ENCODE measurements around the gene CDK5RAP2. TPM values are rescaled to one million over a fixed set of nuclear protein-coding genes. Genes with fewer than 3 reads are reported as not detected.

Gene CDK5RAP2
- total RNA-seq, 4 donors from 2014 or later = 57.4 to 86.3 (median 70.3) TPM

DNA sequence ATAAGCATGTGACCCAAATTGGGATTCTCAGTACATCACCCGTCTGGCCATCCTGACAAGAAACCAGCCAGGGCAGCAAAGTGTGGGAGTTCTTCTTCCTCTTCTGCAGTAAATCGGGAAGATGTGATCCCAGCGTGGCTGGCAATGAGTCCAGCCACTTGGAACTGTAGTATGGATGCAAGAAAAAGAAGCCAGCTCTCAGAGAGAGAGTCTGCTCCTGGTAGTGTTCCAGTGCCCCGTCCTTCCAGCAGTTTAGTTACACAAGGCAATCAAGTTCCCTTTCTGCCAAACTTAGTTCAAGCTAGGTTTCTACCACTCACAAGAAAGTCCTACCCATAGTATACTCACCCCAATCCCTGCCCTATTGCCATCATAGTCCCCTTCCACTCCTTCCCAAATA lies 65.6 kb downstream of the CDK5RAP2 start:
- ATAC-seq = peak; percentile 31 to 75
- peaks cover 8 to 13% of the 10 kb centered on the region in 2 donors for H3K4me1 ChIP-seq
- no peaks in the 10 kb centered on the region for H3K9me3 ChIP-seq
- no peak overlapping the region for H3K4me3 ChIP-seq
- in situ Hi-C loops (cut with MboI; ENCODE audit: low sequenced_read_pairs in 4 of 4) (no loop called here), intact Hi-C loops (cut with DNase I; ENCODE audit: low total_unique reads) (no loop called here)
- no peaks in the 10 kb centered on the region for H3K27me3 ChIP-seq
- peaks cover 0 to 35% of the 10 kb centered on the region in 2 donors for H3K36me3 ChIP-seq
- TF ChIP-seq, protein P1, sequence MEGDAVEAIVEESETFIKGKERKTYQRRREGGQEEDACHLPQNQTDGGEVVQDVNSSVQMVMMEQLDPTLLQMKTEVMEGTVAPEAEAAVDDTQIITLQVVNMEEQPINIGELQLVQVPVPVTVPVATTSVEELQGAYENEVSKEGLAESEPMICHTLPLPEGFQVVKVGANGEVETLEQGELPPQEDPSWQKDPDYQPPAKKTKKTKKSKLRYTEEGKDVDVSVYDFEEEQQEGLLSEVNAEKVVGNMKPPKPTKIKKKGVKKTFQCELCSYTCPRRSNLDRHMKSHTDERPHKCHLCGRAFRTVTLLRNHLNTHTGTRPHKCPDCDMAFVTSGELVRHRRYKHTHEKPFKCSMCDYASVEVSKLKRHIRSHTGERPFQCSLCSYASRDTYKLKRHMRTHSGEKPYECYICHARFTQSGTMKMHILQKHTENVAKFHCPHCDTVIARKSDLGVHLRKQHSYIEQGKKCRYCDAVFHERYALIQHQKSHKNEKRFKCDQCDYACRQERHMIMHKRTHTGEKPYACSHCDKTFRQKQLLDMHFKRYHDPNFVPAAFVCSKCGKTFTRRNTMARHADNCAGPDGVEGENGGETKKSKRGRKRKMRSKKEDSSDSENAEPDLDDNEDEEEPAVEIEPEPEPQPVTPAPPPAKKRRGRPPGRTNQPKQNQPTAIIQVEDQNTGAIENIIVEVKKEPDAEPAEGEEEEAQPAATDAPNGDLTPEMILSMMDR (IDR thresholded peaks at IDR 0.05 in 4 of 5, conservative IDR thresholded peaks at IDR 0.05 in 1 of 5) = no peak
- no peak for TF ChIP-seq POLR2A (IDR thresholded peaks at IDR 0.05)
- peak overlapping the region; percentile 1 to 75 (median 30) for H3K27ac ChIP-seq
- DNase-seq = no peak

DNA sequence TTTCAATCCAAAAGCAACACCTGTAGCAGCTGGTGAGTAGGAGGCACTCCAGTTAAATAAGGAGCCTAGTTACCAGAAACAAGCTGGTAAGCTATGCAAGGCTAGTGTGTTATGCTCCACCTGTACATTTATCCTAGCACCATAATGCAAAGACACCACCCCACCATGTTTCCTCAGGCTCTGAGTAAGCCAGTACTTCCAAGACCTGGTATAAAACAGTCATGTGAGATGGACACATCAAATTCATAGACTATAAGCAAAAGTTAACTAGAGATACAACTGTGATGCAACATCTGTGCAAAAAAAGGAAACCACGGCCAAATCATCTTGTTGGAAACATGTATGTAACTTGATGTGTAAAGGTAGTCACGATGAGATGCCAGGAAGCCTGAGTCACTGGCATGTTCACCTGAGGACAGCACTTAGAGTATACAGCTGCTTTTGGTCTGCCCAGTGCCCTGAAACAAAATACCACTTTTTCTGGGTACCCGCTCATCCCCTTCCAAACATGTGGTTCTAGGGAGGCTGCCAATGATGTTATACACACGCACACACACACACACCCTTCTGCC lies 66.1 kb downstream of the CDK5RAP2 start:
- TF ChIP-seq POLR2A (IDR thresholded peaks at IDR 0.05) = no peak
- TF ChIP-seq, protein P1 (IDR thresholded peaks at IDR 0.05 in 4 of 5, conservative IDR thresholded peaks at IDR 0.05 in 1 of 5) = no peak
- Histone ChIP-seq H3K9me3 (no peaks in the 10 kb centered on the region), H3K27me3 (no peaks in the 10 kb centered on the region), H3K36me3 (peaks cover 0 to 35% of the 10 kb centered on the region in 2 donors), H3K4me3 (no peak overlapping the region), H3K4me1 (peaks cover 8 to 13% of the 10 kb centered on the region in 2 donors), H3K27ac (peak overlapping the region in 3 of 4 donors; percentile 25 to 75 (median 44))
- peak; percentile 71 to 86 for ATAC-seq
- DNase-seq = peak; percentile 29 to 30
- in situ Hi-C loops (cut with MboI; ENCODE audit: low sequenced_read_pairs in 4 of 4) (no loop called here), intact Hi-C loops (cut with DNase I; ENCODE audit: low total_unique reads) (no loop called here)

DNA sequence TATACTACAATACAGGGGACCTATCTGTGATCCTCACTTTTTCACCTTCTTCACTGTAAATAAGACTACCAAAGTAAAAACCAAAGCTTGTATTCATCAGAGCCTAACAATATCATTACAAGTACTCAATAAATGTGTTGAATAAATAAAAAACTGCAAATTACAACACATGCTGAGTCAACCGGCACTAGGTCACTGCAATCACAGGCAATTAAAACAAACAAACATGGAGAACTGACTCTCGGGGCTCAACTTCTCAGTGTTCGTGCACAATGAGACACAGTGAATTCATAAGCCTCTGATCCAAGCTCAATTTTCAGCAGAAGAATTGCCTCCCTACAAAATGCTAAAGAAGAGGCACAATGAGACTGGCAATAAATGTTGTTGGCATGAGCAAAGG lies 69.2 kb downstream of the CDK5RAP2 start:
- DNase-seq (no peak), ATAC-seq (no peak)
- H3K36me3 ChIP-seq = peaks cover 0 to 17% of the 10 kb centered on the region in 2 donors
- no peak overlapping the region for H3K4me3 ChIP-seq
- no peaks in the 10 kb centered on the region for H3K27me3 ChIP-seq
- no peaks in the 10 kb centered on the region for H3K9me3 ChIP-seq
- in situ Hi-C loops (cut with MboI; ENCODE audit: low sequenced_read_pairs in 4 of 4) (no loop called here), intact Hi-C loops (cut with DNase I; ENCODE audit: low total_unique reads) (no loop called here)
- TF ChIP-seq, protein P1 (IDR thresholded peaks at IDR 0.05 in 4 of 5, conservative IDR thresholded peaks at IDR 0.05 in 1 of 5) = no peak
- TF ChIP-seq POLR2A (IDR thresholded peaks at IDR 0.05) = no peak
- no peak overlapping the region for H3K27ac ChIP-seq
- H3K4me1 ChIP-seq = peaks cover 13 to 16% of the 10 kb centered on the region in 2 donors

DNA sequence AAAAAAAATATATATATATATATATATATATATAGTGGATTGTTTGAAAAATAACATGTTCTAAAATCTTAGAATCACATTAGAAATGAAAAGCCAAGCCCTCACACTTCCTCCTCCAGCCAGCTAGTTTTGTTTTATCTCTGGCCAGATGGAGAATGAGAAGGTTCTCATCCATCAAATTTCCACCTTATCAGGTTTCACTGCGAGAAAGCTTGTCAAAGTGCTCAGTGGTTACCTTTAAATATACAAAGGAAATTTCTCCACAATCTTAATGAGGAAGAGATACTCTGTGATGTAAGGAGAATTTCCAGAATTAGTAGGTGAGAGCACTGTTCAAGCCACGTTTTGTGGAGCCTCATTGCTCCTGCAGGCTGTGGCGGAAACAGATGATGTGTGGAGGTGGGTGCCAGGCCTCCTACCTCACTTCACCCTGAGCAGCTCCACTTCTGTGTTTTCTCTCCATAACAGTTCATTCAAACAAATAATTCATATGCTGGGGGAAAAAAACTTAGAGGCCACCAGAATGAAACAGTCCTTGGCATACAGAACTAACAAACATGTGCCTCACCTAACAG lies 71.9 kb downstream of the CDK5RAP2 start:
- Histone ChIP-seq H3K4me1 (peaks cover 0 to 8% of the 10 kb centered on the region in 2 donors), H3K27me3 (no peaks in the 10 kb centered on the region), H3K36me3 (peaks cover 0 to 13% of the 10 kb centered on the region in 2 donors), H3K4me3 (no peak overlapping the region), H3K9me3 (no peaks in the 10 kb centered on the region), H3K27ac (no peak overlapping the region)
- intact Hi-C loops (cut with DNase I; ENCODE audit: low total_unique reads) = no loop called here
- in situ Hi-C loops (cut with MboI; ENCODE audit: low sequenced_read_pairs in 4 of 4) = no loop called here
- no peak for TF ChIP-seq POLR2A (IDR thresholded peaks at IDR 0.05)
- TF ChIP-seq, protein P1 (IDR thresholded peaks at IDR 0.05 in 4 of 5, conservative IDR thresholded peaks at IDR 0.05 in 1 of 5) = no peak
- ATAC-seq (peak; percentile 30 to 79), DNase-seq (no peak)
